ENCODE data around the gene STPG2.

The STPG2 gene

DNA sequence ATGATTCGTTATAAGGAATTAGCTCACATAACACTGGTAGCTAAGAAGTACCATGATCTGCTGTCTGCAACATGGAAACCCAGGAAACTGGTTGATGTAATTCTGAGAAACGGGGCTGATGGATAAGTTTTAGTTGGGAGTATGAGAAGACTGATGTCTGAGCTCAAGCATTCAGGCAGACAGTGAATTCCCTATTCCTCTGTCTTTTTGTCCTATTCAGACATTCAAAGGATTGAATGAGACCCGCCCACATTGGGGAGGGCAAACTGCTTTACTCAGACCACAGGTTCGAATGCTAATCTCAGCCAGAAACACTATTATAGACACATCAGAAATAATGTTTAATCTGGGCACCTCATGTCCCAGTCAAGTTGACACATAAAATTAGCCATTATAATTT, 515.5 kb downstream of the STPG2 start:
- DNase-seq (ENCODE audit: low read depth), result no peak
- H3K4me3 ChIP-seq (ENCODE audit: low read length), result no peak overlapping the region
- TF ChIP-seq CTCF (conservative IDR thresholded peaks at IDR 0.05; ENCODE audit: low read depth, low read length), result no peak

GRCh38 chr4:97624204-97624603, 519.1 kb downstream of the STPG2 start:
- DNase-seq (ENCODE audit: low read depth), result no peak
- no peak overlapping the region for H3K4me3 ChIP-seq (ENCODE audit: low read length)
- TF ChIP-seq CTCF (conservative IDR thresholded peaks at IDR 0.05; ENCODE audit: low read depth, low read length), result no peak

- TF ChIP-seq CTCF (conservative IDR thresholded peaks at IDR 0.05; ENCODE audit: low read depth, low read length), result no peak
- H3K4me3 ChIP-seq (ENCODE audit: low read length), result no peak overlapping the region
- DNase-seq (ENCODE audit: low read depth), result no peak
Measured at GRCh38 chr4:97605932-97606331, 537.3 kb downstream of the STPG2 start.

GRCh38 chr4:97593248-97593647, 550.0 kb downstream of the STPG2 start:
- no peak overlapping the region for H3K4me3 ChIP-seq (ENCODE audit: low read length)
- no peak for DNase-seq (ENCODE audit: low read depth)
- TF ChIP-seq CTCF (conservative IDR thresholded peaks at IDR 0.05; ENCODE audit: low read depth, low read length), result no peak

- no peak for TF ChIP-seq CTCF (conservative IDR thresholded peaks at IDR 0.05; ENCODE audit: low read depth, low read length)
- DNase-seq (ENCODE audit: low read depth), result no peak
- no peak overlapping the region for H3K4me3 ChIP-seq (ENCODE audit: low read length)
Measured at GRCh38 chr4:97590266-97590665, 553.0 kb downstream of the STPG2 start.

GRCh38 chr4:97589481-97590196, 553.6 kb downstream of the STPG2 start:
- no peak for TF ChIP-seq CTCF (conservative IDR thresholded peaks at IDR 0.05; ENCODE audit: low read depth, low read length)
- no peak overlapping the region for H3K4me3 ChIP-seq (ENCODE audit: low read length)
- no peak for DNase-seq (ENCODE audit: low read depth)

DNA sequence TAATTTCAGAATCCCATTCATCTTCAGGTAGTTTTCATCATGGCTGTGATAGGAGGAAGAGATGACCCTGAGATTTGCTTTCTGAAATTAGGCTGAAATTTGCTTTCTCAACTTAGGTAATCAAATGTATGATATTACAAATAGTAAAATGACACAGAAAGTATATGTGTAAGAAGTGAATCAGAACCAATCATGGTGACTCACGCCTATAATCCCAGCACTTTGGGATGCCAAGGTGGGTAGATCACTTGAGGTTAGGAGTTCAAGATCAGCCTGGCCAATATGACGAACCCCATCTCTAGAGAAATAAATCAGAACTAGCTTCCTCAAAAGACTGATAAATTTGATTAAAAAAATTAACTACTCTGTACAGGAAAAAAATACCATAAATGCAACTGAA, 555.4 kb downstream of the STPG2 start:
- no peak overlapping the region for H3K4me3 ChIP-seq (ENCODE audit: low read length)
- TF ChIP-seq CTCF (conservative IDR thresholded peaks at IDR 0.05; ENCODE audit: low read depth, low read length), result no peak
- DNase-seq (ENCODE audit: low read depth), result no peak
